Hippocampal formation (tissue), 2 donors: ENCODE results near the gene DOCK10.

Experiments used
- DNase-seq, 2 donors: peaks; one replicate each; lab custom pipeline; 2025; lab: John Stamatoyannopoulos, UW

DOCK10 gene

DNA sequence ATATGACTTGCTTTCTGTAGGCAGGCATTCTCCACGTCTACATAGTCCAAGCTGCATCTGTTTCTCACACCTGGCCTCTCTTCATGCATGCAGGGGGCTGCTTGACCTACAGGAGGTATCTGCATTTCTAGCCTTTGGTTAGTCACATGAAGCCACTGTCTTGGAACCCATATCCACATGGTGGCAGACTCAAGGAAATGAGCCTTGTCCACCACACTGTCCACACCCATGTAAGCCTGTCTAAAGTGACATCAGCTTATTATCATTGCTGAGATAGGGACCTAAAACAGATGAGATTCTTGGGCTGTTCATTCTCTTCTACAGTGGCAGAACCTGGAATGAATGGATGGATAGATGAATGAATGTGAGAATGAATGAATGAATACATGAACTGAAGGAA is 160.4 kb downstream of the DOCK10 start:
- DNase-seq, result no peak

DNA sequence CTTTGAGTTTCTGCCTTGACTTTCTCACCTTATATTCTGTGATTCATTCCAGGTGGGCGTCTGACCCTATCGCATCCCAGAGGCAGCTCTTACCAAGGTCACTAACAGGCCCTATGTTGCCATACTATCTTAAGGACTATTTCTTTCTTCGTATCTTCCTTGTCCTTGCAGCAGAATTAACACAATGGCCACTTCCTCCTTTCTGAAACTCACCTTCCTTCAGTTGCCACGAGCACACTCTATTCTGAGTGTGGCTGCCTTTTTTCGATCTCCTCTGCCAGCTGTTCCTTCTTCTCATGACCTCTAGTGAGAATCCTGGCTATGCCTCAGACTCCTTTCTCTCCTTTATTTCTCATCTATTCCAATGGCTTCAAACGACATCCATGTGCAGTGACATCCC is 165.7 kb downstream of the DOCK10 start:
- no peak for DNase-seq

DNA sequence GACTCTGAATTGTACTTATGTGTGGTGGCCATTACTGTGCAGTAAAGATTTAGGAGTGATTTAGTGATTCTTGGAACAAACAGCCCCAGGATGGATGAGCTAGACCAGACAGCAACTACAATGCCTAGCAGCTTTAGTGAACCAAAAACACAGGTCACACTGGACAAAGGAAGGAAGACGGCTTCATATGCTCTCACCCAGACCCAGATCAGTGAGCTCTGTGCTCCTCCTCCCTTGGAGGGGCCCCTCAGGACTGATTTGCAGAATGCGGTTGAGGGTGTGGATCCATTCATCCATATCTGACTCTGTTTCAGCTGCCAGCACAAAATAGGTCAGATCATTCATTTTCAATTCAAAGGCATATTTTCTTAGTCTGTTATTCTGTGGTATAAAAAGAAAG is 166.4 kb downstream of the DOCK10 start:
- DNase-seq, result no peak

DNA sequence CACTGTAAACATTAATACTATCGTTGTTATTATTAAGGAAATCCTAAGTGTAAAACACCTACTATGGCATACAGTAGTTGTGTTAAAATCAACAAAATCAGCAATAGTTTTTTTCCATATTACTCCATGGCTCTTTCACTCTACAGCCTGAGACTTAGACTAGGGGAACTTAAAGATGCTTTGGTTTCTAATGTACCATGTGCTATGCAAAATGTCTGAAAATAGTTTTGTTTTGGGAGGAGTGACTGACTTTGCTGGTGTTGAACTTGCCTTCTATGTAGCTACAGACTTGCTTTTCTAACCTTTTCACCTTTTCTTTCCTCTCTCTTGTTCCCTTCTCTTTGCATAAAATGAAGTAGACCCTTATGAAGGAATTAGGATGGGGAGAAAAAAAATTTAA is 167.1 kb downstream of the DOCK10 start:
- no peak for DNase-seq

DNA sequence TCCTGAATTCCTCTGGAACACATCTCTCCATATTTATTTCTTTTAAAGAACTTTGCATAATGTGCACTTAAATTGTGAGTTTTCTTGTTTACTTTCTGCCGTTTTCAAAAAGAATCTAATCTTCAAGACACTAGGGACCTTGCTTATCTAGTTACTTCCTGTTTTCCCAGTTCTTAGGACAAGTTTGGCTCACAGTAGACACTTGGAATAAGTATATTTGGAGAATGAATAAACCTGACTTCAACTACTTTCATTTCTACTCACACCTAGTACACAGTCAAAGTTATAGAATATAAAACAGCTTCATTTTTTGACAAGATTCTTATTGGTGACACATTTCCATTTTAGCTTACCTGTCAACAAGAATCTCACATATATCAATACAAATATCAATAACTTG is 170.5 kb downstream of the DOCK10 start:
- DNase-seq, result no peak

DNA sequence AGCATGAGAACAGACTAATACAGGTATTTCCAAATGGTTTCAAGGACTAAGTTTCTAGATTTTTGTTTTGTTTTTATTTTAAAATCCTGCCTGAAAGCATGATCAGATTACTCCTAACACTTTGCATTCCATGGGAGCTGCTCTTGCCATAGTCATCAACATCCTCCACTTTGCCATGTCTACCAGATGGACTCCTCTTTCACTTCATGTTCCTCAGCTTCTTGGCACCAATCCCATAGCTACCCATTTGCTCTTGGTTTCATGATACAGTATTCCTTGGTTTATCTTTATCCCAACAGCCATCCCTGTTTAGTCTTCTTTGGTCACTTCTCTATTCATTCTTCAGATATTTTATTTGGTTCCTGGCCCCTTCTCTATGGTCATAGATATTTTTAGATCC is 171.9 kb downstream of the DOCK10 start:
- DNase-seq, result no peak

DNA sequence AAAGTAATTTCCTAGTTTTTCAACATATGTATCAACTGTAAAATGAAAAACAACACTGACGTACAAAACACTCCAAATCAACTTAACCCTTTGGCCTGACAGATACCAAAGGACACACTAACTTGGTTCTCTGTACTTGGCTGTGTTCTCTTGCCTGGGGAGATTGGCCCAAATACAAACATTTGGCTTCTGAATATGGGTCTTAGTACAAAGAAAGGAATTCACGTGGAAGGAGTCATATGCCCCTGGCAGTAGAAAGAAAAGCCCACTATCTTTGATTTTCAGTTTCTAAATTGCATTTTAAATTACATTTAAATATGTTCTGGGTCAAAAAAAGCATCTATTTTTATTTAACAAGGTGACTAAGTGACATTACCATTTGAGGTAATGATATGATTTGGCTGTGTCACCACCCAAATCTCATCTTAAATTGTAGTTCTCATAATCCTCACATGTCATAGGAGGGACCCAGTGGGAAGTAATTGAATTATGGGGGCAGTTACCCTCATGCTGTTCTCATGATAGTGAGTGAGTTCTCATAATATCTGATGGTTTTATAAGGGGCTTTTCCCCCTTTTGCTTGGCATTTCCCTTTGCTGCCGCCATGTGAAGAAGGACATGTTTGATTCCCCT is 172.6 kb downstream of the DOCK10 start:
- no peak for DNase-seq

DNA sequence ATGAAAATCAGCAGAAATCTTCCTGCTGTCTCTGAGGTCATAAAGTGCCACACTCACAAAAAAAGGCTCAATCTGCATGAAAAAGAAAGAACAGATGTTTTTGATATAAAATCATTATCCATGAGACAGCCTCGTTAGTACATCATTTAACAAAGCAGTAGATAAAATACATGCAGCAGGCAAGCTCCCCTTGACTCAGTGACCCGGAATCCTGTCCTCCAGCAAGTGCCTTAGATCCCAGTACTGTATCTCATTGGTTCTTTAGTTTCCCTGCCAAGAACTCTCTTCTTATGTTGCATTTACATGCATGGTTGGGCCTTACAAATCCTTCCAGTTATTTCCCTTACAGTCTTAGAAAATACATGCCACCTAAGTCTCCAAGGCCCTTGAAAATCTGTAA is 177.3 kb downstream of the DOCK10 start:
- no peak for DNase-seq

DNA sequence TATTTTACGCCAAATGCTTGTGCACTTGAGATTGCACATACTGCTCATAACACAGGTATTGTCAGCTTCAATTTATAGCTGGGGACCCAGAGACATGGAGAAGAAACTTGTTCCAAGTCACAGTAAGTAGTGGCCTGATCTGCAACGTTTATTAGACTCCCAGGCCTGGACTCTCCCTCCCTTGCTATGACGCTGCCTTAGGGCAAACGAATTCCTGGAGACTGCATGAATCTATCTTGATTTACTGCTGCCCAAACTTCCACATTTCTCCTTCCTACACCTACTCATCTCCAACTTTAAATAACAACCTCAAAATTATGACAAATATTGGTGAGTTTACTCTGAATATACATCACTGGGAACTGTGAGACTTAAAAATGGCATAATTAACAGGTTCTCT is 181.0 kb downstream of the DOCK10 start:
- no peak for DNase-seq

DNA sequence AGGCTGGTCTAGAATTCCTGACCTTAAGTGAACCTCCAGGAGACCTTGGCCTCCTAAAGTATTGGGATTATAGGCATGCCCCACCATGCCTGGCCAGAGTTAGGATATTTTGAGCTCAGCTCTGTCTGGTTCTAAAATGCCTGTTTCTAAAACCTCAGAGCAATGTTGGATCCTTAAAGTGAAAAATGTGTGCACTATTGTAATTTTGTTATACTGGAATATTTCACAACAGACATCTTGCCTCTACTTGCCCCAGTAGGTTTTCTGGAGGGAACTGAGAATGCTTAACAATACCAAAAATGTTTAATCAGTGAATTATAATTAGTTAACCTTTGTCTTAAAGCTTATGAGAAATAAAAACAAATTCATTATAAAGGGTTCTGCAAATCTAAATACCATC is 181.5 kb downstream of the DOCK10 start:
- no peak for DNase-seq

DNA sequence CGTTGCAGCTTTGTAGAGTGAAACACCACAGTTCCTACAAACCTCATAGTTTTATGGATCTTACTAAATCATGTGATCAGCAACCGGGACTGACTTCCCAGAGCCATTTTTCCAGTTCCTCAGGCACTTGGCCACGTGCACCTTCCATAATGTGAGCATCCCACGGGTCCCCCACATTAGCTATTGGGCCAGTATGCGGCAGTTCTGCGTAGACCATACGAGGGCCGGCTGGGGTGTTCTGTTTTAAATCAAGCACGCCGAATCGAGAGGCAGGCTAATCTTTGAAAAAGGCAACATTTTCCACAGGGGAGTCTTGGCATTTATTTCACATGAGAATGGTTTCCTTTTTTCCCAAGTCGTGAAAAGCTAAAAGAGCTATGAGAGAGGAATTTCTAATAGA is 190.5 kb downstream of the DOCK10 start:
- no peak for DNase-seq

DNA sequence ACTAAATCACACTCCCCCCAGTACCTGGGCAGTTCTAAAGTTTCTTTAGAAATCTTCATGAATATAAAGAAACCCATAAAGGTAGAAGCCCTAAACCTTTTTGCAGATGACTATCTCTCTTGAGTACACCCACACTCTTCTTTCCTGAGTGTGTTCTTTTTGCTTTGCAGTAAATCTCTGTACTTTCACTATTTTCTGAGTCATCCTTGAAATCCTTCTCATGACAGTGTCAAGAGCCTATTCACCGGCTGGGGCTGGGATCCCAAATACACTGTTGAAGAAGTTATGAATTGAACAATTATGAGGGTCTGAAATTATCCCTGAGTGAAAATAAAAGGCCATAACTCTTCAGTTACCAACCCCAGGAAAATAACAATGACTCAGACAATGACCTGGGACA is 192.2 kb downstream of the DOCK10 start:
- DNase-seq, result no peak

DNA sequence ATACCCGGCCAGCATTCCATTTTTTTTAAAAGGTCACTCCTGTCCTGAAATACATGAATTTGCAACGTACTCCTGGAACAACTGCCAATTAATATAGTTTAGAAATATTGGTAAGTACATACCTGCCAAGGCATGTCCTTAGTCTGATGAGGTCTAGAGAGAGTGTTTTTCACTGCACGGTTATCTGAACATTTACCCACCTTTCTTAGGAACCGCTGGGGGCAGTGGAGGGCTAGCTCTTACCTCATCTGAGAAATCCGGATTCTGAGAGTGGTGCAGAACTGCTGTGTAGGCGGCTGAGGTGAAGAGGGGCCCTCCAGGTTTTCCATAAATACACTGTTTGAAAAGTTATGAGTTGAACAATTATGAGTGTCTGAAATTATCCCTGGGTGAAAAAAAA is 193.0 kb downstream of the DOCK10 start:
- DNase-seq, result no peak

DNA sequence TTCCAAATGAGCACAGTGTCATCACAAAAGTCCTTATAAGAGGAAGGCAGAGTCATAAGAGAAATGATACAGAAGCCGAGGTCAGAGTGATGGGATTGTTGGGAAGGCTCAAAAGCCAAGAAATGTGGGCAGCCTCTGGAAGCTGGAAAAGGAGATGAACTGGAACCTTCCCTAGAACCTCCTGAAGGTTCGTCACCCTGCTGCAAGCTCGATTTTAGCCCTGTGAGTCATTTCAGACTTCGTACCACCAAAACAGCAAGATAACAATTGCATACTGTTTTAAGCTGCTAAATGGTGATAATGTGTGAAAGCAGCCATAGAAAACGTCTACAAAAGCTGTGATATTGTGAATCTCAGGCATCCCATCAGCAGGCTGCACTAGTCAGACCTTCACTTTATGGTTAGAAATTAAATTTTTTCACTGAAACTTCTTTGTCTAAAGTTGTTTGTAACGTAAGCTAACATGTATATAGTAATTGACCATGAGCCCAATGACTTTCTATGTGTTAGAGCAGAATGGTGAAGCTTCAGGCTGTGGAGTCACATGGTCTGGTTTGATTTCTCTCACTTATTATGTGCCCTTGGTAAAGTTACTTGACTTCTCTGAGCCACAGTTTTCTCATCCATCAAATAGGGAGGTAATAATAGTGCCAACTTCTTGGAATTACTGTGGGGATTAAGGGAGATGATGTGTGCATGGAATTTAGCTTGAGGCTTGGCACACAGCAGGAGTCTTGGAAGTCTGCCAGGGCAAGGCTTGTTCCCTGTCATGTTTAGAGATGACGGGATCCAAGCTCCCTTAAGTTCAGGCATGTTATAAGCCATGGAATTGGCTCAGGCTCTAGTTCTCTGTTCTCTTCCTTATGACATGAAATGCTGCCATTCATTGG is 194.1 kb downstream of the DOCK10 start:
- peak in 1 of 2 donors; percentile 15 for DNase-seq

DNA sequence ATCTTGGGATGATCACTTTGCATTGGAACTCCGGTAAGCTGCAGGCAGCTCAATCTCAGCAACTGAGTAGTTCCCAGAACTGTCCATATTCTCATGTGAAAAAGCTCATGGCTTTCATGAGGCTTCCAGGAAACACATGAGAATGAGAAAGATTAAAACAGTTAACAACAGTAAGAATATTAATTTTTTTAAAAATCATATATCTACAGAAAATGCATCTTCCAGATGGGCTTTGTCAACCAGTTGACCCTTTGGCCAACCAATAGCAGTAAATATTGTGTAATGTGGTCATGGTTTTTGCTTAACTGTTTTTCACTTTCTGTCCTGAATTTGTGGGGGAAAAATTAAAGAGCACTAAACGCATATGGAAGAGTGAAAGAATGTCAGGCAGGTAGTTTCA is 194.9 kb downstream of the DOCK10 start:
- no peak for DNase-seq

DNA sequence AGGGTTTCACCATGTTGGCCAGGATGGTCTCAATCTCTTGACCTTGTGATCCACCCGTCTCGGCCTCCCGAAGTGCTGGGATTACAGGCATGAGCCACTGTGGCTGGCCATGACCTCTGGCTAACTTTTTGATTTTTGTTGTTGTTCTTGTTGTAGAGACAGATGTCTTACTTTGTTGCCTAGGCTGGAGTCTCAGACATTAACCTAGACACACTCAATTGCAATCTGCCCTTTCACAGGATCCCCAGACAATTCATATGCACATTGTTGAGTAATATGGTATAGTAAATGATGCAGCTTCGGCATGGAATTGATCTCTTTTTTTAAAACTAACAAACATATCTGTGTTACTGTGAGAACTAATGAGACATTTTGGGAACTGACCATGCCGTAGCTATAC is 195.6 kb downstream of the DOCK10 start:
- DNase-seq, result no peak

DNA sequence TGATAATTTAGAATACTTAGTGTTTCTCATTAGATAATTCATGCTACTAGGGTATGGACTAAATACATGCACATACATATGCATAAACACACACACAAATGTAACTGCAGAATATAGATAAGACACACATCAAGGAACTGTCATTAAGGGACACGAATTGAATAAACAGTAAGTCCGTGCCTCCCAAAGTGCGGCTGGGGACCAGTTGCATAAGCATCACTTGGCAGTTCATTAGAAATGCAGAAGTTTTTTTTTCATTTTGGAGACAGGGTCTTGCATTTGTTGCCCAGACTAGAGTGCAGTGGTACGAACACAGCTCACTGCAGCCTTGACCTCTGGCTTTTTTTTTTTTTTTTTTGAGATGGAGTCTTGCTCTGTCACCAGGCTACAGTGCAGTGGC is 196.1 kb downstream of the DOCK10 start:
- no peak for DNase-seq

DNA sequence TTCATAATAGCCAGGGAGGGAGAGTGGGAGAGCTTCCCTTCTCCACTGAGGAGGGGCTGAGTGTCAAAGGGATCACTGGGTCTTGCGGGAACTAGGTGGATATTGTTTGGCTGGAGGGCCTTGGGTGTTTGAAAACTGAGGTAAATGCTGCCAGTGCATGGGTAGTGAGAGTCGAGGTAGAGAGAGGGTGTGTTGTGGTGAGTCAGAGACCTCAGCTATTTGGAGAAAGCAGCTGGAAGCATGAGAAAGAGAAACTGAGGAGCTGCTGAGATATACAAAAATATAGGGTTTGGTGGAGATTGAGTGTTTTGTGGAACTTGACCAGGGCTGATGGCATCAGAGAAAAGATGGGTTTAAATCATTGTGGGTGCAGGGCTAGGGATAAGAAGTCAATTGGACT is 199.1 kb downstream of the DOCK10 start:
- no peak for DNase-seq

DNA sequence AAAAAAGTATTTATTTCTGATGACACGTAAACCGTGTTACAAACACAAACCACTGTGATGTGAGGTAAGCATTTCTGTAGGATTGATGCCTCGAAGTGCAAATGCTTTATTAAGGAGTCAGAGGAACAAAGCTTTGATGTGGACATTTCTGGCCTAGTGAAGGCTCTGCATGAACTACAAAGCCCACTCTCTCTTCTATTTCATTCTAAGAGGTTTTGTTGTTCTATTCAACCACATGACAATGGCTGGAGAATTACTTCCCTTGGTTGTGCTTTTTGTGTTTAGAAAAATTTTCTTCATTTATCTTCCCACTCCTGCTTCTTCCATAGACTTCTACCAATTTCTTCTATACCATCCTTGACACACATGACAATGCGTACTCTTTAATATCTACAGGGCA is 200.4 kb downstream of the DOCK10 start:
- peak in 1 of 2 donors; percentile 31 for DNase-seq

DNA sequence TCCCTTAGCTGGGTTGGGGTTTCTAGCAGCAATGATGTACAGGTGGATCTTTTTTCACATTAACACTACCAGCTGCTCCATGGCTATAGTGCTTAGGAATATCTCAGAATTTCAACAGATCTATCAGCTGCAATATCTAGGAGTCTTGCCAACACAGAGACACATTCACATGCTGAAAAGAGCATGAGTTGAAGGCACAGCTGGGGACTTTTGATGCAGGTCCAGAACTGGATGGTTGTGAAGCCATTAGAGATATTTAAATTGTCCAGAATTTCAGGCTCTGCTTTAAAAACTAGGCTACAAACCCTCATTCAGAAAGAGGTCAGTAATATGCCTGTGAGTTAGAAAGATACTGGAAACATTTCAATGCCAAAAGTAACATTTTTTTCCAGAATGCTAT is 203.9 kb downstream of the DOCK10 start:
- DNase-seq, result no peak

DNA sequence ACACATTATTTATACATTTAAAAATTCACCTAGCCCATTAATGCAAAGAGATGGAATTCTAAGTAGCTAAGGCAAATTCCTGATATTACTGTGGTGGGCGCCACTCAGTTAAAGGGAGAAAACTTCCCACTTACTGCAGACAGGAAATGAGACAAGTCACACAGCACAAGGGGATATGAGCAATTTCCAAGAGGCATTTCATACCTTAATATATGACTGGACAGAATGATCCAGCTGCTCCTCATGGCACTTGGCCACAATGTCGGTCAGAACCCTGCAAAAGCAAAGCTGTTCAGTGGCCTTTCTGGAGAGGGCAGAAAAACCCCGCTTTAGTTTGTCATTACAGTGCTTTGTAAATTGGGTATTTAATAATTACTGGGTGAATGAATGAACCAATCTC is 204.7 kb downstream of the DOCK10 start:
- no peak for DNase-seq

DNA sequence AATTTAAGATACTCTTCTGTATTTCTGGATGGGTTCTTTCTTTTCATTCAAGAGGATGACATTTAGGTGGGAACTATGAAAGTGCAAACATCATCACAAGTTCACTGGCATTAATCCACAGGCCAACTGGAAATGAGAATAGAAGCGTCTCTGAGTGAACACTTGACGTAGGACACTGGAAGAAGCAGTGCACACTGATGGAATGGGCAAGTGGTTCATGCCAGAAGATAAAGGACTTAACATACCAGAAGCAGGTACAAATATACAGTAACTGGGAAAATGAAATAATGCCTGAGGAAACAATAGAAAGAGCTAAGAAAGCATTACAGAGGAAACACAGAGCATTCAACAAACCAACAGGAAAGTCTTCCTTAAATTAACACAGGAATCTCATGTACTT is 205.2 kb downstream of the DOCK10 start:
- DNase-seq, result no peak

DNA sequence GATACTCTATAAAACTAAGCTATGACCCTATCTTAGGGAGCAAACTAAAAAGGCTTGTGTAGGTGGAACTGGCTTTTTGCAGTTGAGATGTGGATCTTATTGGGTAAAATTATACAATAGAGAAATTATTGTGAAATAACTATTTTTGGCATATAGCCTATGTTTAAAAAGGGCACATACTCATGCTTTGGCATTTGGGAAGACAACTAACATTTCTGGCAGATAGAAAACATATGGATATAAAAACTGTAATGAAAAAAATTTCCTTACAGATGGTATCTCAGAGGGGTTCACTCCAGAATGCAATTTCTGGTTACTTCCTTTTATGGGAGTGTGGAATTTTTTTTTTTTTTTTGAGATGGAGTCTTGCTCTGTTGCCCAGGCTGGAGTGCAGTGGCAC is 206.0 kb downstream of the DOCK10 start:
- DNase-seq, result no peak

DNA sequence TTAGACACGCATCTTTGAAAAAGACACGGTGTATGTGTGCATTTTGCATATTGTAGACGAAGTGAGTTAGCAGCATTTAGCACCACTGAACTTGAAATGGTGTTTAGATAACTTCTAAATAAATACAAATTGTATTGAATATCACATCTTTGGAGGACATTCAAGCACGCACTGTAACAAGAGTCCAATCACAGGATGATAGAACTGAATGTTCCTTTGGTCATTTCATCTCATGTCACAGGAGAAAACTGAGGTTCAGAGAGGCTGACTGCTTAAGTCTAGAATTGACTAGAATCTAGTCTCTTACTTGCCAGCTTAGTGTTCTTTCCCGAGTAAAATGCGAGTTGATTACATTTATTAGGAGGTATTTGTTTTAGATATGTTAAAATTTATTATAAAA is 206.9 kb downstream of the DOCK10 start:
- DNase-seq, result no peak
